NCI-H774 (cell line): ENCODE data around the gene VARS1.
"Not testable (repeated sequence)": the region's sequence is repeated elsewhere in the genome, so short reads cannot be mapped to it uniquely, and the experiment has no call there.

Experiments
- DNase-seq: peaks from one replicate; lab custom pipeline; 2025; lab: John Stamatoyannopoulos, UW

VARS1 gene

GRCh38 chr6:31821301-31822035 is 25.9 kb upstream of the VARS1 start:
- DNase-seq, result peak; percentile 21

GRCh38 chr6:31820399-31820798 is 24.8 kb upstream of the VARS1 start:
- DNase-seq, result not testable (repeated sequence)

- DNase-seq, result no peak
These were observed 24.3 kb upstream of the VARS1 start for GRCh38 chr6:31819871-31820299.

GRCh38 chr6:31817929-31818511 is 22.5 kb upstream of the VARS1 start:
- not testable (repeated sequence) for DNase-seq

GRCh38 chr6:31817133-31817928 is 21.8 kb upstream of the VARS1 start:
- not testable (repeated sequence) for DNase-seq

- peak; percentile 92 for DNase-seq
These were observed 19.7 kb upstream of the VARS1 start, which contains the start of the genes HSPA1A and HSPA1L for GRCh38 chr6:31815025-31815838. HSPA1A (plus strand) TSS chr6:31815543; CDS start chr6:31815757, 214 bp downstream. HSPA1L (minus strand) TSS chr6:31815283; CDS start chr6:31811972, 3,311 bp downstream.

- peak; percentile 89 for DNase-seq
These were observed 19.1 kb upstream of the VARS1 start for GRCh38 chr6:31814677-31815024.

GRCh38 chr6:31813465-31813849 is 17.9 kb upstream of the VARS1 start:
- no peak for DNase-seq

- no peak for DNase-seq
These were observed 16.1 kb upstream of the VARS1 start for GRCh38 chr6:31811645-31812044.

GRCh38 chr6:31808599-31808998 is 13.0 kb upstream of the VARS1 start:
- not testable (repeated sequence) for DNase-seq

- DNase-seq, result peak; percentile 91
These were observed 11.1 kb upstream of the VARS1 start, which contains the start of gene LSM2 for GRCh38 chr6:31806470-31807272. LSM2 (minus strand) TSS chr6:31806966; CDS start chr6:31806757, 209 bp downstream.

GRCh38 chr6:31805939-31806469 is 10.5 kb upstream of the VARS1 start:
- no peak for DNase-seq

- not testable (repeated sequence) for DNase-seq
These were observed 5.7 kb upstream of the VARS1 start for GRCh38 chr6:31801031-31801927.

GRCh38 chr6:31799781-31800180 is 4.2 kb upstream of the VARS1 start:
- DNase-seq, result no peak

GRCh38 chr6:31797588-31797987 is 2.0 kb upstream of the VARS1 start:
- no peak for DNase-seq

GRCh38 chr6:31796993-31797385 is 1.4 kb upstream of the VARS1 start:
- no peak for DNase-seq

GRCh38 chr6:31794866-31795615 is 511 bp downstream of the VARS1 start:
- DNase-seq, result no peak

- DNase-seq, result no peak
These were observed 1.2 kb downstream of the VARS1 start for GRCh38 chr6:31794294-31794865.

- not testable (repeated sequence) for DNase-seq
These were observed 1.7 kb downstream of the VARS1 start for GRCh38 chr6:31793927-31794245.
